OCI-LY1 (cell line): ENCODE data around the gene ZNF618.

Source experiments
- H2AFZ ChIP-seq: fragments of 200-600 bp; sonication (generic), shearing (Covaris generic); 2 replicates; pipeline ENCODE4 v1.6.0; 2014; ENCODE audit warnings: antibody characterized with exemption, mild to moderate bottlenecking, low read length
- H3F3A ChIP-seq: fragments of 200-600 bp; sonication (generic), shearing (Covaris generic); 2 replicates; pipeline ENCODE4 v1.6.0; 2014; ENCODE audit warnings: mild to moderate bottlenecking, antibody characterized with exemption, low read length, moderate library complexity; ENCODE audit not compliant: insufficient read depth
- H3K27ac ChIP-seq: fragments of 200-600 bp; sonication (generic); 2 replicates; pipeline ENCODE4 v1.5.1; 2014; ENCODE audit warnings: low read length, mixed run types, mild to moderate bottlenecking, low read depth; ENCODE audit not compliant: poor library complexity, severe bottlenecking
- H3K27me3 ChIP-seq: fragments of 200-600 bp; sonication (generic); 2 replicates; pipeline ENCODE4 v1.6.0; 2014; ENCODE audit warnings: antibody characterized with exemption, mild to moderate bottlenecking, low read length, moderate library complexity; ENCODE audit not compliant: insufficient read depth
- H3K36me3 ChIP-seq: fragments of 200-600 bp; sonication (generic); 2 replicates; pipeline ENCODE4 v1.6.1; 2014; ENCODE audit warnings: mild to moderate bottlenecking, antibody characterized with exemption, low read length, moderate library complexity, mixed read lengths; ENCODE audit not compliant: insufficient read depth
- H3K4me1 ChIP-seq: fragments of 200-600 bp; sonication (generic); 2 replicates; pipeline ENCODE4 v1.5.1; 2014; ENCODE audit warnings: mild to moderate bottlenecking, low read length, moderate library complexity; ENCODE audit not compliant: insufficient read depth, severe bottlenecking
- H3K4me2 ChIP-seq: fragments of 200-600 bp; sonication (generic), shearing (Covaris generic); 2 replicates; pipeline ENCODE4 v1.6.1; 2014; ENCODE audit warnings: low read length
- H3K4me3 ChIP-seq: fragments of 200-600 bp; sonication (generic); 2 replicates; pipeline ENCODE4 v1.5.1; 2014; ENCODE audit warnings: low read length, low read depth, mild to moderate bottlenecking, mixed read lengths; ENCODE audit not compliant: poor library complexity, severe bottlenecking
- H3K79me2 ChIP-seq: fragments of 200-600 bp; shearing (Covaris generic); 2 replicates; pipeline ENCODE4 v1.6.1; 2016; ENCODE audit warnings: mixed run types, low read length, mixed read lengths; ENCODE audit not compliant: insufficient read depth
- H3K9ac ChIP-seq: fragments of 200-600 bp; sonication (generic), shearing (Covaris generic); 2 replicates; pipeline ENCODE4 v1.6.1; 2014; ENCODE audit warnings: mild to moderate bottlenecking, low read length, mixed read lengths
- H3K9me2 ChIP-seq: fragments of 200-600 bp; sonication (generic), shearing (Covaris generic); 2 replicates; pipeline ENCODE4 v1.6.1; 2014; ENCODE audit warnings: low read depth, mild to moderate bottlenecking, low read length, mixed read lengths
- H3K9me3 ChIP-seq: fragments of 200-600 bp; shearing (Covaris generic); 2 replicates; pipeline ENCODE4 v1.6.1; 2014; ENCODE audit warnings: low read length, mixed read lengths
- H4K20me1 ChIP-seq: fragments of 200-600 bp; sonication (generic), shearing (Covaris generic); 2 replicates; pipeline ENCODE4 v1.6.0; 2016; ENCODE audit warnings: mild to moderate bottlenecking, low read length; ENCODE audit not compliant: insufficient read depth
- EZH2 ChIP-seq: fragments of 200-600 bp; sonication (generic), shearing (Covaris generic); IDR thresholded peaks from 2 replicates; pipeline ENCODE4 v1.8.0; 2017; ENCODE audit warnings: borderline replicate concordance, mixed run types, mild to moderate bottlenecking, antibody characterized with exemption, low read length, moderate library complexity, mixed read lengths
- TF ChIP-seq, protein P1 (sequence below): fragments of 200-600 bp; sonication (generic), shearing (Covaris generic); IDR thresholded peaks from 2 replicates; pipeline ENCODE4 v1.5.1; 2017; ENCODE audit warnings: mild to moderate bottlenecking, antibody characterized with exemption, low read length, moderate library complexity, mixed read lengths

ZNF618 gene

DNA sequence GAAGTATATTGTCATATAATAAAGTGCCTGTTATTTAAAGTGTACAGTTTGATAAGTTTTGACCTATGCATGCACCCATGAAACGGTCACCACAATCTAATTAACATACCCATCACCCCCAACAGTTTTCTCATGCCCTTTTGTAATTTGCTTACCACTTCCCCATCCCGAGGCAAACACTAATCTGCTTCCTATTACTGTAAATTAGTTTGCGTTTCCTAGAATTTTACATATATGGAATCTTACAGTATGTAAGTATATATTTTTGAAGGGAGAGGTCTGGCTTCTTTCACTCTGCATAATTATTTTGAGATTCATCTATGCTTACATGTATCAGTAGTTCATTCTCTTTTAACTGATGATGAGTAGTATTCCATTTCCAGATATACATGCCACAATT lies 145.5 kb downstream of the ZNF618 start:
- H3K79me2 ChIP-seq, result no peaks in the 10 kb centered on the region
- H3F3A ChIP-seq, result no peaks in the 10 kb centered on the region
- no peaks in the 10 kb centered on the region for H3K9me2 ChIP-seq
- no peaks in the 10 kb centered on the region for H4K20me1 ChIP-seq
- H3K4me2 ChIP-seq, result no peak overlapping the region
- no peaks in the 10 kb centered on the region for H3K27me3 ChIP-seq
- no peaks in the 10 kb centered on the region for H3K36me3 ChIP-seq
- no peak overlapping the region for H3K27ac ChIP-seq
- H3K4me3 ChIP-seq, result no peak overlapping the region
- no peak overlapping the region for H3K9ac ChIP-seq
- H2AFZ ChIP-seq, result no peak overlapping the region
- H3K9me3 ChIP-seq, result 0 out of 2 replicates have a peak, but pooled peaks cover 4% of the 10 kb centered on the region
- no peaks in the 10 kb centered on the region for H3K4me1 ChIP-seq
- TF ChIP-seq EZH2, result no peak
- TF ChIP-seq, protein P1, sequence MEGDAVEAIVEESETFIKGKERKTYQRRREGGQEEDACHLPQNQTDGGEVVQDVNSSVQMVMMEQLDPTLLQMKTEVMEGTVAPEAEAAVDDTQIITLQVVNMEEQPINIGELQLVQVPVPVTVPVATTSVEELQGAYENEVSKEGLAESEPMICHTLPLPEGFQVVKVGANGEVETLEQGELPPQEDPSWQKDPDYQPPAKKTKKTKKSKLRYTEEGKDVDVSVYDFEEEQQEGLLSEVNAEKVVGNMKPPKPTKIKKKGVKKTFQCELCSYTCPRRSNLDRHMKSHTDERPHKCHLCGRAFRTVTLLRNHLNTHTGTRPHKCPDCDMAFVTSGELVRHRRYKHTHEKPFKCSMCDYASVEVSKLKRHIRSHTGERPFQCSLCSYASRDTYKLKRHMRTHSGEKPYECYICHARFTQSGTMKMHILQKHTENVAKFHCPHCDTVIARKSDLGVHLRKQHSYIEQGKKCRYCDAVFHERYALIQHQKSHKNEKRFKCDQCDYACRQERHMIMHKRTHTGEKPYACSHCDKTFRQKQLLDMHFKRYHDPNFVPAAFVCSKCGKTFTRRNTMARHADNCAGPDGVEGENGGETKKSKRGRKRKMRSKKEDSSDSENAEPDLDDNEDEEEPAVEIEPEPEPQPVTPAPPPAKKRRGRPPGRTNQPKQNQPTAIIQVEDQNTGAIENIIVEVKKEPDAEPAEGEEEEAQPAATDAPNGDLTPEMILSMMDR, result no peak

DNA sequence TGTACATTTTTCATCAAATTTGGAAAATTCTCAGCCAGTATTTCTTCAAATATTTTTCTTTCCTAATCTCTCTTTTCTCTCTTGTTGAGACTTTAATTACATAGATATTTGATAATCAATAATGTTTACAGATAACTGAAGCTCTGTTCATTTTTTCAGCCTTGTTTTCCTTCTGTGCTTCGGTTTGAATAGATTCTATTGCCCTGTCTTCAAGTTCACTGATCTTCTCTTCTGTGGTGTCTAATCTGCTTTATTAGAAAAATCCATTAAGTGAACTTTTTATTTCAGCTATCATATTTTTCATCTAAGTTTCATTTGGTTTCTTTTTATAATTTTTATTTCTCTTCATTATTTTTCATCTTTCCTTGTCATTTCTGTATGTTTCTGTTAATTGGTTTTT lies 147.9 kb downstream of the ZNF618 start:
- H3K9me3 ChIP-seq, result 0 out of 2 replicates have a peak, but pooled peaks cover 4% of the 10 kb centered on the region
- H3K4me2 ChIP-seq, result no peak overlapping the region
- no peak overlapping the region for H2AFZ ChIP-seq
- H3K9ac ChIP-seq, result no peak overlapping the region
- H3K27me3 ChIP-seq, result no peaks in the 10 kb centered on the region
- no peaks in the 10 kb centered on the region for H3F3A ChIP-seq
- no peaks in the 10 kb centered on the region for H3K4me1 ChIP-seq
- no peaks in the 10 kb centered on the region for H3K9me2 ChIP-seq
- no peak overlapping the region for H3K27ac ChIP-seq
- no peaks in the 10 kb centered on the region for H4K20me1 ChIP-seq
- no peaks in the 10 kb centered on the region for H3K36me3 ChIP-seq
- no peak for TF ChIP-seq EZH2
- TF ChIP-seq, protein P1, result no peak
- no peak overlapping the region for H3K4me3 ChIP-seq
- no peaks in the 10 kb centered on the region for H3K79me2 ChIP-seq

DNA sequence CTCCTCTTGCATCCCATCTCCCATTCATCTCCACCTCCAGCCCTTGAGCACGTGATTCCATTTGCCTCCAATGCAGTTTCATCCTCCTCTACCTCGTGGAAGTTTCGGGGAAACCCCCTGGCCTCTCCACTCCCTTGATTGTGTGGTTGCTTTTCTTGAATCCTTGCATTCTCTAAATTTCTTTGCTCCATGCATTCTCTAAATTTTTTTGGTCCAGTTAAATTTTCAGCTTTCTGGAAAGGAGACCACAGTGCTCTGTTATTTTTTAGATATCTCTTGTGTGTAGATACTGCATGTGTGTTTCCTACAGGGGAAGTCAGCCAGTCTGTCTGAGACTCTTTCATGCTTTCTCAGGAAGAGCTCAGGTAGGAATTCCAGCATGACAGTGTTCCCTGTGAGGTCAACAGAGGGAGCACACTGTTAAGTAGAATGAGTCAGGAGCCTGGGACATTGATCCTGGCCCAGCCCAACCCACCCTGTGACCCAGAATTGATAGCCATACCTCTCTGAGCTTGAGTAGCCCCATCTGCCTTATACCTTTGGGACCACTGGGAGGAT lies 149.2 kb downstream of the ZNF618 start:
- H3K79me2 ChIP-seq, result no peaks in the 10 kb centered on the region
- 0 out of 2 replicates have a peak, but pooled peaks cover 4% of the 10 kb centered on the region for H3K9me3 ChIP-seq
- H4K20me1 ChIP-seq, result no peaks in the 10 kb centered on the region
- TF ChIP-seq, protein P1, result no peak
- no peak for TF ChIP-seq EZH2
- no peaks in the 10 kb centered on the region for H3K36me3 ChIP-seq
- H3K27ac ChIP-seq, result no peak overlapping the region
- H3F3A ChIP-seq, result no peaks in the 10 kb centered on the region
- no peaks in the 10 kb centered on the region for H3K4me1 ChIP-seq
- no peak overlapping the region for H2AFZ ChIP-seq
- no peaks in the 10 kb centered on the region for H3K27me3 ChIP-seq
- H3K9ac ChIP-seq, result no peak overlapping the region
- no peaks in the 10 kb centered on the region for H3K9me2 ChIP-seq
- no peak overlapping the region for H3K4me3 ChIP-seq
- H3K4me2 ChIP-seq, result no peak overlapping the region
